NCI-H69 (cell line): Measurements from ENCODE around the gene NEK7.

Experiments
- DNase-seq: peaks from one replicate; lab custom pipeline; 2025; lab: John Stamatoyannopoulos, UW

NEK7 gene

GRCh38 chr1:198255784-198256183 is 99.0 kb downstream of the NEK7 start:
- DNase-seq, result no peak

- DNase-seq, result no peak
Observed at GRCh38 chr1:198258491-198258890, 101.7 kb downstream of the NEK7 start.

- peak; percentile 20 for DNase-seq
Observed at GRCh38 chr1:198259333-198260074, 102.7 kb downstream of the NEK7 start.

- DNase-seq, result no peak
Observed at GRCh38 chr1:198261886-198262285, 105.1 kb downstream of the NEK7 start.

DNA sequence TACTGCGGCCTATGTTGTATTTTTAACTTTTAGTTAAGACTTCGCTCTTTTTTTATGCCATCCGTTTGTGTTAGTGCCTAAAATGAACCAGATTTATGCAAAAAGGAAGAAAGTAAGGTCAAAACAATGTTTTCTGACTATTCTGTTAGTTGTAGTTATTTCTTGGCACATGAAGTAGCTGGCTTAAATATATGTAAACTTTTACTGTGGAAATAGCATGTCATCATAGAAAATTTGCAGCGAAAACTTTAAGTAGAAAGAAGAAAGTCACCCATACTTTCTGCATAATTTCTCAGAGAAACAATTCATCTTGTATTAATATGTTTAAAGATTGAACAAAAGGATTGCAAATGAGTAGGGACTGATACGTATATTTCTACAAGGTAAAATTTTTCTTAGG is 106.4 kb downstream of the NEK7 start:
- DNase-seq, result no peak

GRCh38 chr1:198264282-198264681 is 107.5 kb downstream of the NEK7 start:
- no peak for DNase-seq

GRCh38 chr1:198265073-198265661 is 108.4 kb downstream of the NEK7 start:
- DNase-seq, result no peak

DNA sequence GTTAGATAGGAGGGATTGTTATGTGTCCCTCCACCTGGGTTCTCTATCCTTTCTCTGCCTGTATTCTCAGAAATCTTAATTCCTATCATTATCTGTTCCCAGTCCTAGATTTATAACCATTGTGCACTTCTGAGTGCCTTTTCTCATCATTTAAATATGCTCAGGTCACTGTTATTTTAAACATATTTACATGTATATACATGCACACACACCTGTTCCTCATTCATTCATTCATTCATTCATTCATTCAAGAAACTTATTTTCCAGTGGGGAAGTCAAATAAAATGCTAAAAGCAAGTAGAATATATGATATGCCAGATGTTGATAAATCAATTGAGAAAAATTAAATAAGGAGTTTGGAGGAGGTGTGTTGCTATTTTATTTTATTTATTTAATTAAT is 110.3 kb downstream of the NEK7 start:
- no peak for DNase-seq

DNA sequence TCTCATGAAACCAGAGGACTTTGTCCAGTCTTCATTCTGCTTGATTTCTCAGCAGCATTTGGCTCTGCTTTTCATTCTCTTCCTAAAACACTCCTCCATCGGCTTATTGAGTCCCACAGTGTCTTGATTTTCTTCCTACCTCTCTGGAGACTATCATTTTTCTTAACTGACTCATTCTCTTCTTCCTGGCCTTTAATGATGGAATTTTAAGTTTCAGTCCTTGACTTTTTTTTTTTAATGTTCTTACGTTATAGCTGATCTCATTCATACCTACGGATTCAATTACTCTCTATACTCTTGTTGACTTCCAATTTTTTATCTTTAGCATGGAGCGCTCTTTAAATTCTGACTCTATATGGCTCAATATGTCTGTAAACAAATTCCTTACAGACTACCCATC is 111.1 kb downstream of the NEK7 start:
- no peak for DNase-seq

DNA sequence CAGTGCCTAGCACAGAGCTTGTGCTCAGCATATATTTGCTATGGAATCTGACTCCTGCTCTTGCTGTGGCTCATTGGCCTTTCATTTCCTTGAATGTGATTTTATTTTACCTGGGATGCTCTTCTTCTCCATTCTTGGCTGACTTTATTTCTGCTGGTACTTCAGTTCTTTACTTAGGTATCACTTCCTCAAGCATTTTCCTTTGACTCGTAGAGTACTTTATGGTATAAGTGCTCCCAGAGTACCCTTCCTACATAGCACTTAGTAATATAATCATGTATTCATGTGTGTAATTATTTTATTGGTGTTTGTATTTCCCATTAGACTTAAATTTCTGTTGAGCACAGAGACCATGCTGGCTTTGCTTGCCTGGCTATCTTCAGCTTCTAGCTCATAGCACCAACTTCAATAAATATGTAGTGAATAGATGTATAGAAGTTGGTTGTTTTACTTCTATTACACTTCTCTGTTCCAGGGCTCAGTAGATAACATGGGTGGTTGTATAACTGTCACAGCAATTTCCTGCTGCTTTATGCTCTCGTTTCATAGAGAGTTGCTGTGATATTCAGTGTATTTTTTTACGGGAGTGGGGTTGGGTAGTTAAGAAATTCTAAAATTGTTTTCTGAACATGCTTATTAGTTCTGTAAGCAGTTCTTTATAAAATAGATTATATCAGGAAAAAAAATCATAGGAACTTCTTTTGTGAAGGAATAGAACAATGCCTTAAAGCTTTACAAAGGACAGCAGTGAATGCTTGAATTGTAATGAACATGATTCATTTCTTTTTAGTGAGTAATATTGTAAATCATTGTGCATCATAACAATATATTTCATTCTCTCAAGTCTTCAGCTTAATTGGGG is 112.2 kb downstream of the NEK7 start:
- DNase-seq, result peak; percentile 49

- no peak for DNase-seq
Observed at GRCh38 chr1:198269646-198269940, 112.8 kb downstream of the NEK7 start.

DNA sequence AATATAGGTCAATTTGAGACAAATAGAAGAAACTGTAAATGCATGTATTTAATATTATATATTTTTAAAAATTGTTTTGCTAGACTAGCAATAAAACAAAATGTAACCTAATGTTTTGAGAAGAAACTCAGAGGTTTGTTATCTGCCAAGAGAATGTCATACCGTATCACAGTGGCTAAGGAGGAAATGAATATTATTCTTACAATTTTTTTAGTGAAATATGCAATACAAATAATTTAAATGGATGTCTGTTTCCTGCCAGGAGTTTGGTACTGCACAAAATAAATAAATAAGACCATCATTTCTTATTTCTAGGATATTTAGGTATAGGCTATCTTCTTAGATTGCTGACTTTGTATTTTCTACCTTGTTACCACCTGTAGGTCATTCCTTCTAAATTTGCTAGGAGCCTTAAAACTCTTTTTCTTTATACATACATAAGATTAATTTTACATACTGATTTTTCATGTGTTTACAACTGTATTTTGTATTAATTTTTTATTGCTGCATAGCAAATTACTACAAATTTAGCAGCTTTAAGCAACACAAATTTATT is 113.6 kb downstream of the NEK7 start:
- no peak for DNase-seq

DNA sequence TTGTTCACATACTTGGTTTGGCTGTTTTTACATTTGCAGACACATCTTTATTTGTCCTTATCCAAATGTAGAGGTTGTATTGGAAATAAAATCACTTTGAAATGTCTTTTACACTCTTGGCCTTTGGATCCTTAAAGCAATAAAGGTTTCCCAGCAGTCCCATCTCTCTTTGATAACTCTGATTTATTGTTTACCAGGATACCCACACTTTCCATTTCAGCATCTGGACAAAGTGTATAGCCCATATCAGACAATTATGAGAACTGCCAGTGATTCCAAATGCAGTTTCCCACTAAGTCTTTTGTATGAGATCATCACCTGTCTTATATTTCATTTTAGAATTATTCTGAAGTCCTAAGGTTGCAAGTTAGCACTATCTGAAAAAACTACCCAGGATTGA is 114.7 kb downstream of the NEK7 start:
- DNase-seq, result no peak

GRCh38 chr1:198272492-198272891 is 115.7 kb downstream of the NEK7 start:
- no peak for DNase-seq

GRCh38 chr1:198273748-198274295 is 117.0 kb downstream of the NEK7 start:
- peak; percentile 79 for DNase-seq

- peak; percentile 68 for DNase-seq
Observed at GRCh38 chr1:198275597-198275996, 118.8 kb downstream of the NEK7 start.

- peak; percentile 98 for DNase-seq
Observed at GRCh38 chr1:198276241-198276640, 119.4 kb downstream of the NEK7 start.

DNA sequence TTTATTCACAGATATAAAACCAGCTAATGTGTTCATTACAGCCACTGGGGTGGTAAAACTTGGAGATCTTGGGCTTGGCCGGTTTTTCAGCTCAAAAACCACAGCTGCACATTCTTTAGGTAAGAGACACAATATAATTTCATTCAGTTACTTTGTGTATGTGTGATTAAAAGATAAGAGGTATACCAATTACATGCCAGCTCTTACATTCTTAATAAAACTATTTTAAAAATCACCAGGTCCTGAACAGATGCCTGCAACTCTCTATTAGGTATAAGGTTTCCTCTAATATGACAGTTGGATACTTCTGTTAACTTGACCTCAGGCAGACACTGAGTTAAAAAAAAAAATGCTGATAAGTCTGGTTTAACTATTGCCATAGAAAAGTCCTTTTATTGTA is 122.1 kb downstream of the NEK7 start:
- DNase-seq, result peak; percentile 61

DNA sequence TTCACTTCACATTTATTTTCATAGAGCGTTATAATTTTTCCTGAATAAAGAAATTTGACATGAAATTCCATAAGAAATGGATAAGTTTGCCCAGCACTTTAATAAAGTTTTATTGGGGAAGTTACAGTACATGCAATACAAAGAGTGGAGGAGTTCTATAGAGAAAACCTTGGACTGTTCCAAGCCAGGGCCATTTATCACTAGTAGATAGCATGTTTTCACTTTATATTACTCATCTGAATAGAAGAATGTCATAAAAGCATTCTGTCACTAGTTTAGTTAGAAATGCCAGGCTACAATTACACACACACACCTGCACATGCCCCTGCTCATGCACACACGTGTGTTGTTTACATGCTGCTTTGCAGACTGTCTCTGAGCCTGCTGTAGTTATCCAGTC is 123.3 kb downstream of the NEK7 start:
- peak; percentile 72 for DNase-seq

DNA sequence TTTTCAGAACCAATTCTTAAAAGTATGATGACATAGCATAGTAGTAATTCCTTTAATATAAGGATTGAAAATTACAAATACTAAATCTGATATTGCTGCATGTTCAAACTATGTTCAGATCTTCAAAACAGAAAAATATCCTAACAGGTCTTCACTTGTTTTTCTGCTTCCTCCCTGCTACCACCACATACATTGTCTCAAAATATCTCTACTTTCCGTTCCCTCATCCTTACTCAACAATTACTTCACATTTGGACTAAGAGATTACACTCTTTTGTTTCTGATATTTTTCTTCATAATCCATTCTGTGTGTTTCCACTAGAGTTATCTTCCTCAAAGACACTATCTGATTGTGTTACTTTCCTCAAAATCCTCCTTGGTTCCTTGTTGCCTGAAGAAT is 125.1 kb downstream of the NEK7 start:
- no peak for DNase-seq

- DNase-seq, result peak; percentile 83
Observed at GRCh38 chr1:198283222-198283621, 126.4 kb downstream of the NEK7 start.

DNA sequence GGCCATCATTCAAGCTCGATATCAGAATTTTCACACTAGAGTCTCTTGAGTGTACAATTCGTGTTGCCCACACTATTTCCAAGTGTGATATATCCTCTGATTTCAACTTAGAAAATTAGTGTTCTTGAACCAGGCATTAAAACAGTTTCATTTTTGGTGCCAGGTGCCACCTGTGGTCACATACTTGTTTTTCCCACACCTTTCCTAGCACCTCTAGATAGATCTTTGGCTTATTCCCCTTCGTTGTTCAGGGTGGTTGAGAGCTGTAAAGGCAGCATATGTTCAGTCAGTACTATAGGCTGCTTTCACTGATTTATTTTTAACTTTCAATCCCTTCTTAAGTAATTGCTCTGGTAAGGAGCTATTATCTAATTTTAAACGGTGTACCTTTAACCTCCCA is 131.1 kb downstream of the NEK7 start:
- peak; percentile 90 for DNase-seq
